ENCODE results near the gene PKHD1.

PKHD1 gene

DNA sequence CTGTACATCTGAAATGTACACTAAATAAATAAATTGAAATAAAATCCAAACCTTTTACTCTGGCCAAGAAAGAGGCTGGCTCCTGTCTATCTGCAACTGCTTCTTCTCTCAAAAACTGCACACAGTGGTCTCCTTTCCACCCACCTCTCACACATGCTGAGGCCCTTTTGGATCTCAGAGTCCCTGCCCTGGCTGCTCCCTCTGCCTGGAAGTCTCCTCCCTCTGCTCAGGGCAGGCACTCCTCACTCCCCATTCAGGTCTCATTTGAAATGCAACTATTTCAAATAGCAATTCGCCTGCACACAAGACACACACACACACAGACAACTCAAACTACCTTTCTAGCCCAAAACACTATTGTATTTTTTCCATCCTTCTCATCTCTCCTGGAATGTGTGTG, 348.8 kb downstream of the PKHD1 start:
- Histone ChIP-seq H3K36me3 (no peaks in the 10 kb centered on the region), H4K20me1 (no peaks in the 10 kb centered on the region), H3K9me3 (no peaks in the 10 kb centered on the region), H3K27ac (no peak overlapping the region), H3K27me3 (no peaks in the 10 kb centered on the region), H3K4me2 (no peak overlapping the region), H3K4me1 (no peaks in the 10 kb centered on the region), H3K4me3 (no peak overlapping the region), H3K9ac (no peak overlapping the region)
- no peak for TF ChIP-seq Cebpa-rat (IDR thresholded peaks at IDR 0.05)

DNA sequence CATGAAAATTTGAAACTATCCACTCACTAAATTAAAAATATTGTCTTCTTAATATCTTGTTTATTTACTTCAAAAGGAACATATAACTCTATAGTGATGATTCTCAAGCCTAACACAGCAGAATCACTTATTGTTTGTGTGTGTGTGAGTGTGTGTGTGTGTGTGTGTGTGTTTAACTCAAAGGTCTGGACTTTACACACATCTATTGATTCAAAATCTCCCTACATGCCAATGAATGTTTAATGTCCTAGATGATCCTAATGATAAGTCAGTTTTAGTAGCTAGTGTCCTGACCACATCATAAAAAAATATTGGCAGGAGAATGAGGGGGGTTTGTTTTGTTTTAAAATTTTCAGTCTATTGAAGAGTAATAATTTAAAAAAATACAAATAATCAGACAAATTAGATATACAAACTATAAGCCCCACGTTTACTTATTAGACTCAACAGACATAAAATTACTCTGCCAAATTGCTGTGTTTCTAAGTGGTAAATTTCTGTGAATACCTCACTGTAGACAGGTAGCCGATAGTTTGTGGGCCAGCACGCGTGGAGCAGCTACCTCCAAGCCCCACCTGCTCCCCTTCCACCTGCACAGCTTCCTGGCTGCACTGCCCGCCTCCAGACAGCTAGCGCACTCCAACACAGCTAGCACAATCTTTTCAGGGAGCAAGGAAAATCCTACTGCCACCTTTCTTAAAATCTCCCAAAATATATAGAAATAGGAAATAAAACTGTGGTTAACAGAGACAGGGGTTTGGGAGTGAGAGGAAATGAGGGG, 349.6 kb downstream of the PKHD1 start:
- no peak overlapping the region for H3K4me2 ChIP-seq
- no peaks in the 10 kb centered on the region for H3K9me3 ChIP-seq
- H3K4me1 ChIP-seq, result no peaks in the 10 kb centered on the region
- H3K4me3 ChIP-seq, result no peak overlapping the region
- no peak overlapping the region for H3K27ac ChIP-seq
- no peak for TF ChIP-seq Cebpa-rat (IDR thresholded peaks at IDR 0.05)
- H3K9ac ChIP-seq, result no peak overlapping the region
- H3K27me3 ChIP-seq, result no peaks in the 10 kb centered on the region
- no peaks in the 10 kb centered on the region for H4K20me1 ChIP-seq
- H3K36me3 ChIP-seq, result no peaks in the 10 kb centered on the region

DNA sequence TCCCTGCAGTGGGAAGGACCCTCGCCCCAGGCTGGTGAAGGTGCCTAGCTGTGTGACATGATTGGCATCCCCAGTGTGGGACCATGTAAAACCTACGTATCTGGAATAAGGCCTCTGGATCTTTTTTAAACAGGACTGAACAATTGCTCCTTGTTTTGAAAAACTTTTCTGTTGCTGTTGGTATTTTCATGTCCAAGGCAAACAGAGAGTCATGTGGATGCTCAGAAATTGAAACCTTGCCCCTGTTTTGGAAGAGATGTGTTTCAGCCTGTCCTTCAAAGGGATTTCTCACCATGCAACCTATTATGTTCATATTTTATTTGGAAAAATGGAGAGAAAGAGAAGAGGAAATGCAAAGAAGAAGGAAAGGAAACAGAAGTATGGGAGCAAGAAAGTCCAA, 362.3 kb downstream of the PKHD1 start:
- H3K4me2 ChIP-seq, result no peak overlapping the region
- peaks cover 6% of the 10 kb centered on the region for H3K4me1 ChIP-seq
- no peaks in the 10 kb centered on the region for H3K27me3 ChIP-seq
- no peak overlapping the region for H3K4me3 ChIP-seq
- H3K36me3 ChIP-seq, result no peaks in the 10 kb centered on the region
- H3K9me3 ChIP-seq, result no peaks in the 10 kb centered on the region
- no peak overlapping the region for H3K27ac ChIP-seq
- H4K20me1 ChIP-seq, result no peaks in the 10 kb centered on the region
- H3K9ac ChIP-seq, result no peak overlapping the region
- TF ChIP-seq Cebpa-rat (IDR thresholded peaks at IDR 0.05), result no peak

DNA sequence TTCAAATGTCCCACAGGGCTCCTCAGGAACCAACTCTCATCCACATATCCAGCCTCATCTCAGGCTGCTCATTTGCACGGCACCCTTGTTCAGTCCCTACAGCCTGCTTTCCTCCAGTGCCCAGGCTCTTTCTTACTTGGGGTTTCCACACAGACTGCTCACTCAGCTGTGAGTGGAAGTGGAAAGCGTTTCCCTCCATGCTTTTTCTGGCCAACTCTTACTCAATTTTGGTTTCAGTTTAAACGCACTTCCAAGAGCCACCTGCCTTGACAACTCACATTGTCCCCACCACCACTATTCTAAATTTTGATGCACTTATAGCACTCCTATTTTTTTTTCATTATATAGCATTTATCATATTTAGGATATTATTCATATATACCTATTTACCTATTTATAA, 367.1 kb downstream of the PKHD1 start:
- Histone ChIP-seq H3K4me1 (no peaks in the 10 kb centered on the region), H3K27me3 (no peaks in the 10 kb centered on the region), H3K36me3 (no peaks in the 10 kb centered on the region), H3K27ac (no peak overlapping the region), H3K4me3 (no peak overlapping the region), H3K9ac (no peak overlapping the region), H4K20me1 (no peaks in the 10 kb centered on the region), H3K9me3 (no peaks in the 10 kb centered on the region), H3K4me2 (no peak overlapping the region)
- no peak for TF ChIP-seq Cebpa-rat (IDR thresholded peaks at IDR 0.05)

DNA sequence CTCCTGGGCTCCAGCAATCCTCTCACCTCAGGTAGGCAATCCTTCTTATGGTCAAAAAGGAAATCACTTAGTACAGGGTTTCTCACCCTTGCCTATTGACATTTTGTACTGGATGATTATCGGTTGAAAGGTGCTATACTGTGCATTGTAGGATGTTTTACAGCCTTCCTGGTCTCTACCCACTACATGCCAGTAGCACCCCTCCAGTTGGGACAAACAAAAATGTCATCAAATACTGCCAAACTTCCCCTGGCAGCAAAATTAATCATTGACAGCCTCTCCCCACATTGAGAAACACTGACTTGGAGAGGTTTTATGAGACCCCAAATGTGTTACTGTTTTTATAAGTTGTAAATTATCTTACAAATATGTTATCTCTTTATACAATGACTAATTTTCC, 368.1 kb downstream of the PKHD1 start:
- no peaks in the 10 kb centered on the region for H3K27me3 ChIP-seq
- no peak overlapping the region for H3K9ac ChIP-seq
- no peaks in the 10 kb centered on the region for H3K9me3 ChIP-seq
- TF ChIP-seq Cebpa-rat (IDR thresholded peaks at IDR 0.05), result no peak
- no peaks in the 10 kb centered on the region for H3K36me3 ChIP-seq
- H3K4me3 ChIP-seq, result no peak overlapping the region
- no peaks in the 10 kb centered on the region for H3K4me1 ChIP-seq
- no peaks in the 10 kb centered on the region for H4K20me1 ChIP-seq
- no peak overlapping the region for H3K4me2 ChIP-seq
- H3K27ac ChIP-seq, result no peak overlapping the region

DNA sequence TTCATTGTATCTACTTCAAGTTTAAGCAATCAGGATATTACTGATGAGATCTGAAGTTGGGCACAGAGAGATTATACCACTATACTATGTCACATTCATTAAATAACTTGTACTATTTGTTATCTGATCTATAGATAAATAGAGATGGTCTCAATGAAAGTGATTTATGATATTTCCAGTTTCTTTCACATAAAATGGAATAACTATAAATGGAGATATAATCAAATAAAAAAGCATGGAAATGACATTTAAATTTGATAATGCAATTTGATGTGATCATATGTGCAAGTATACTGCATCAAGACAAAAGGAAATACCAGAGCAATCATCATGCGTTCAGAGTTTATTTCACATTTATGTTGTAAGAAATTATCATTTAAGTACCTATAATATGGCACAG, 368.9 kb downstream of the PKHD1 start:
- Histone ChIP-seq H3K4me1 (no peaks in the 10 kb centered on the region), H3K4me2 (no peak overlapping the region), H3K36me3 (no peaks in the 10 kb centered on the region), H3K27me3 (no peaks in the 10 kb centered on the region), H3K9ac (no peak overlapping the region), H3K4me3 (no peak overlapping the region), H3K27ac (no peak overlapping the region), H3K9me3 (no peaks in the 10 kb centered on the region), H4K20me1 (no peaks in the 10 kb centered on the region)
- TF ChIP-seq Cebpa-rat (IDR thresholded peaks at IDR 0.05), result no peak

DNA sequence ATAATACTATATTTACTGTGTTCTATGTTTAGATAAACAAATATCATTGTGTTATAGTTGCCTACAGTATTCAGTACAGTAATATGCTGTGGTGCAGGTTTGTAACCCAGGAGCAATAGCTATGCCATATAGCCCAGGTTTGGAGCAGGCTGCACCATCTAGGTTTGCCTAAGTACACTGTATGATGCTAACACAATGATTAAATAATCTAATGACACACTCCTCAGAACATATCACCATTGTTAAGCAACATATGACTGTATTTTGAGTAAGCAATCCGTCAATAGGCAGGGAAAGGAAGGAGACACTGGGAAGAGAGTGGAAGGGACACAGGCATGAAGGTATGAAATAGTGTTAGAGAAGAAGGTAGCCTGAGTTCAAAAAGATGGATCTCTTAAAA, 369.9 kb downstream of the PKHD1 start:
- Histone ChIP-seq H3K4me2 (no peak overlapping the region), H3K9ac (no peak overlapping the region), H3K27me3 (no peaks in the 10 kb centered on the region), H3K36me3 (no peaks in the 10 kb centered on the region), H3K4me3 (no peak overlapping the region), H3K9me3 (no peaks in the 10 kb centered on the region), H3K27ac (no peak overlapping the region), H4K20me1 (no peaks in the 10 kb centered on the region), H3K4me1 (peaks cover 3% of the 10 kb centered on the region; the same call in 1 of the 2 replicates)
- no peak for TF ChIP-seq Cebpa-rat (IDR thresholded peaks at IDR 0.05)

DNA sequence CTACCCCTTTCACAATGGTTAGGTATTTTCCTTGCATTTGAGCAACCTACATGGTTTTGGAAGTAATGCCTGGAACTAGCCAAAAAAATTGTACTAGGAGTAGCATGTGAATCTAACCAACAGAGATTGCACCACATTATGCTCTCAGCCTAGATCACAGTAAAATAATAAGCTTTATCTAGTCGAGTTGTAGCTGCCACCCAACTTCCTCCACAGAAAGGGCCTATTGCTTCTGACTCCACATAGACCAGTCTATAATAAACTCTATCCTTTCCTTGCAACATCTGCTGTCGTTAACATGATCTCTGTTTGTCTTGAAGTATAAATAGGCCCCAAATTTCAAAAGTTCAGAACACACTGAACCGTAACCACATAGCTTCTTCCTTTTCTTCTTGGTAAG, 375.5 kb downstream of the PKHD1 start:
- Histone ChIP-seq H3K27ac (peak overlapping the region; percentile 61; the same call in 1 of the 2 replicates), H3K36me3 (no peaks in the 10 kb centered on the region), H3K27me3 (no peaks in the 10 kb centered on the region), H3K4me1 (peaks cover 22% of the 10 kb centered on the region), H3K4me3 (no peak overlapping the region), H3K4me2 (peak overlapping the region; percentile 74), H4K20me1 (no peaks in the 10 kb centered on the region), H3K9ac (no peak overlapping the region), H3K9me3 (no peaks in the 10 kb centered on the region)
- no peak for TF ChIP-seq Cebpa-rat (IDR thresholded peaks at IDR 0.05)

DNA sequence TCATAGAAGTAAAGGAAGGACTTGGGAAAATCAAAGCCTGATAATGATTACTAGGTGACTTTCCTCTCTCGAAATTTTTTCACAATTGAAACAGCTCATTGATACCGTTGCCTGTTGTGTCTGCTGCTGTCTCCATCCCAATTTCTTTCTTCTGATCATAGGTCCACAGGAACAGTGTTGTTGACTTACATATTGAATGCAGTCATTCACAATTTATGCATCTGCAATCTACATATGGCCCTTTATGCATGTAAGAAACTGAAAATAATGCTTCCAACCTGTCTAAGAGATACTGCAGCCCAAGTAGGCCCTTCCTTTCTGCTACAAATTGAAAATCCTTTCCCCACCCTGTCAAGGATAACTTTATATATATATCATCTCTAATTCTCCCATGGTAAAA, 381.3 kb downstream of the PKHD1 start:
- Histone ChIP-seq H3K27ac (no peak overlapping the region), H3K27me3 (no peaks in the 10 kb centered on the region), H3K4me2 (no peak overlapping the region), H3K4me1 (peaks cover 5% of the 10 kb centered on the region), H3K9ac (no peak overlapping the region), H3K36me3 (no peaks in the 10 kb centered on the region), H4K20me1 (no peaks in the 10 kb centered on the region), H3K9me3 (no peaks in the 10 kb centered on the region), H3K4me3 (no peak overlapping the region)
- no peak for TF ChIP-seq Cebpa-rat (IDR thresholded peaks at IDR 0.05)

DNA sequence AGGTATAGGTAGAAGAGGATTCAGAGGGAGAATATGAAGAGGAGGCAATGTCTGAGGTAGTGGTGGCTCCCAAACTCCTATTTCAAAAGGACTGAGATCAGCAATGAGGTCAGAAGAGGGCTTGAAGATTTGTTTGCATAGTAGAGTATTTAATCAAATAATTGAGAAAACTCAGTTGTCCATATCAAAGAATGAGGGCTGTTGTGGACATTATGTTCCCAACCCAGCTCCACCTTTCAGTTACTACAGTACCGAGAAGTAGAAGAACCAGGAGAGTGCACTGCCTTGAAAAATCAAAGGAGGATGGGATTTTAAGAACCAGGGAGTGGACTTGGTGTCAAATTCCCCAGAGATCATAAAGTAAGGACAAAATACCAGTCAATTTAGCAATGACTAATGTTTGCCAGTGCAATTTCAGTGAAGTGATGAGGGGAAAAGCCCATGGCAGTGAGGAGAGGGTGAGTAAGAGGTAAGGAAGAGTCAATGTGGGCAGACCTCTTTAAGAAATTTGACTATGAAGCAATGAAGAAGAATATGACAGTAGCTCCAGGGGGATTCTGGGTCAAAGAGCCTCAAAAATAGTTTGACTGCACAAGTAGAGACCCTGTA, 382.4 kb downstream of the PKHD1 start:
- no peaks in the 10 kb centered on the region for H4K20me1 ChIP-seq
- no peaks in the 10 kb centered on the region for H3K27me3 ChIP-seq
- H3K4me3 ChIP-seq, result no peak overlapping the region
- no peak overlapping the region for H3K27ac ChIP-seq
- H3K9me3 ChIP-seq, result no peaks in the 10 kb centered on the region
- no peak for TF ChIP-seq Cebpa-rat (IDR thresholded peaks at IDR 0.05)
- H3K4me2 ChIP-seq, result no peak overlapping the region
- no peaks in the 10 kb centered on the region for H3K36me3 ChIP-seq
- H3K9ac ChIP-seq, result no peak overlapping the region
- H3K4me1 ChIP-seq, result no peaks in the 10 kb centered on the region
